HEK293 (cell line): Measurements from ENCODE around the gene ALOX5.

Source experiments
- ATF2 ChIP-seq: fragments of 450-650 bp; formaldehyde crosslinking; IDR thresholded peaks from 2 replicates; pipeline ENCODE4 v1.5.1; 2016; ENCODE audit warnings: missing biosample characterization, missing genetic modification characterization, low read depth
- CTCF ChIP-seq: fragments of 450-650 bp; formaldehyde crosslinking; IDR thresholded peaks from 2 replicates; pipeline ENCODE4 v1.5.1; 2016; ENCODE audit warnings: missing biosample characterization, missing genetic modification characterization
- REPIN1 ChIP-seq: fragments of 450-650 bp; formaldehyde crosslinking; IDR thresholded peaks from 2 replicates; pipeline ENCODE4 v1.5.1; 2017; ENCODE audit warnings: missing biosample characterization, missing genetic modification characterization, low read depth
- ZBTB7A ChIP-seq: fragments of 450-650 bp; formaldehyde crosslinking; IDR thresholded peaks from 2 replicates; pipeline ENCODE4 v1.5.1; 2016; ENCODE audit warnings: low read depth, missing biosample characterization, missing genetic modification characterization
- ZBTB8A ChIP-seq: fragments of 450-650 bp; formaldehyde crosslinking; IDR thresholded peaks from 2 replicates; pipeline ENCODE4 v1.5.1; 2016; ENCODE audit warnings: missing biosample characterization, missing genetic modification characterization
- ZNF341 ChIP-seq: fragments of 450-650 bp; formaldehyde crosslinking; IDR thresholded peaks from 2 replicates; pipeline ENCODE4; 2016; ENCODE audit warnings: low read depth, missing biosample characterization, missing genetic modification characterization
- ZNF785 ChIP-seq: fragments of 450-650 bp; formaldehyde crosslinking; IDR thresholded peaks from 2 replicates; pipeline ENCODE4 v1.5.1; 2016; ENCODE audit warnings: missing biosample characterization, missing genetic modification characterization
- TF ChIP-seq, protein P1 (sequence below): fragments of 450-650 bp; formaldehyde crosslinking; IDR thresholded peaks from 2 replicates; pipeline ENCODE4 v1.5.1; 2016; ENCODE audit warnings: missing biosample characterization, missing genetic modification characterization

GRCh38 chr10:45433716-45434469, 59.9 kb downstream of the ALOX5 start:
- TF ChIP-seq ZBTB8A (tag by site-specific recombination) = no peak
- TF ChIP-seq ZNF785 (tag by site-specific recombination) = no peak
- TF ChIP-seq ZBTB7A = no peak
- no peak for TF ChIP-seq CTCF
- no peak for TF ChIP-seq ZNF341 (tag by site-specific recombination)
- no peak for TF ChIP-seq ATF2 (tag by site-specific recombination)
- TF ChIP-seq, protein P1, sequence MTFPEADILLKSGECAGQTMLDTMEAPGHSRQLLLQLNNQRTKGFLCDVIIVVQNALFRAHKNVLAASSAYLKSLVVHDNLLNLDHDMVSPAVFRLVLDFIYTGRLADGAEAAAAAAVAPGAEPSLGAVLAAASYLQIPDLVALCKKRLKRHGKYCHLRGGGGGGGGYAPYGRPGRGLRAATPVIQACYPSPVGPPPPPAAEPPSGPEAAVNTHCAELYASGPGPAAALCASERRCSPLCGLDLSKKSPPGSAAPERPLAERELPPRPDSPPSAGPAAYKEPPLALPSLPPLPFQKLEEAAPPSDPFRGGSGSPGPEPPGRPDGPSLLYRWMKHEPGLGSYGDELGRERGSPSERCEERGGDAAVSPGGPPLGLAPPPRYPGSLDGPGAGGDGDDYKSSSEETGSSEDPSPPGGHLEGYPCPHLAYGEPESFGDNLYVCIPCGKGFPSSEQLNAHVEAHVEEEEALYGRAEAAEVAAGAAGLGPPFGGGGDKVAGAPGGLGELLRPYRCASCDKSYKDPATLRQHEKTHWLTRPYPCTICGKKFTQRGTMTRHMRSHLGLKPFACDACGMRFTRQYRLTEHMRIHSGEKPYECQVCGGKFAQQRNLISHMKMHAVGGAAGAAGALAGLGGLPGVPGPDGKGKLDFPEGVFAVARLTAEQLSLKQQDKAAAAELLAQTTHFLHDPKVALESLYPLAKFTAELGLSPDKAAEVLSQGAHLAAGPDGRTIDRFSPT (tag by site-specific recombination) = no peak
- no peak for TF ChIP-seq REPIN1 (tag by site-specific recombination)
